ENCODE results near the gene MBP. TPM values are rescaled to one million over a fixed set of nuclear protein-coding genes. Genes with fewer than 3 reads are reported as not detected.
"Not testable (repeated sequence)": the region's sequence is repeated elsewhere in the genome, so short reads cannot be mapped to it uniquely, and the experiment has no call there.

The MBP gene
- total RNA-seq, 1 donor from 2014 or later = 54.3 TPM

DNA sequence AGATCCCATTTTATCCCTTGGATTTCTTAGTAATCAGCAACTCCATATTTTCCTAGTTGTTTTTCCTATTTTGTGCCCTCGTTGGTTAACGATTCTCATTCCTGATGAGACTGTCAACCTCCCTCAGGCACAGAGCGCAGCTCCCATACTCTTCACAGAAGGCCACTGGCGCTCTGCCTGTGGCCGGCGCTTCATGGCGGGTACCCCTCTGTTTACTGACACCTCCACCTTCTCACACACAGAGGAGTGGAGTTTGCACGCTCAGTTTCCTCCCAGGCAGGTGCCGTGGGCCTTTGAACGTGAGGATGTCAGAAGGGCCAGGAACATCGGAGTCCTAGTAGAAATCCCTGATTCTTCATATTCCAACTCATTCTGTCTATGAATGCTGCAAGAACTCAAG is 139.0 kb downstream of the MBP start:
- intact Hi-C loops (cut with micrococcal nuclease) = no loop called here
- Mint-ChIP-seq H3K27ac (no peak overlapping the region), H3K9me3 (no peaks in the 10 kb centered on the region), H3K27me3 (ENCODE audit: low read depth) (peaks cover 6% of the 10 kb centered on the region), H3K4me3 (ENCODE audit: low read depth) (no peak overlapping the region), H3K36me3 (ENCODE audit: low read depth) (no peaks in the 10 kb centered on the region), H3K4me1 (ENCODE audit: low read depth) (peaks cover 7% of the 10 kb centered on the region)
- no peak for DNase-seq (ENCODE audit: low spot score)

DNA sequence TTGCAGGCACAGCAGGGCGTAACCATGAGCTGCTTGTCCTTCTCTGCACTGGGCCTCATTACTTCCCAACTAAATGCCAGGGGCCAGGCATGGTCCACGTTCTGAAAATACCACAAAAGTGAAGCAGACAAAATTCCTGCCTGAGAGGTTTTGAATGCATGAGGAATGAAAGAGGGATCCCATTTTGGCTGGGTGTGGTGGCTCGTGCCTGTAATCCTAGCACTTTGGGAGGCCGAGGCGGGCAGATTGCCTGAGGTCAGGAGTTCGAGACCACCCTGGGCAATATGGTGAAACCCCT is 139.5 kb downstream of the MBP start:
- no peaks in the 10 kb centered on the region for H3K9me3 Mint-ChIP-seq
- peaks cover 7% of the 10 kb centered on the region for H3K4me1 Mint-ChIP-seq (ENCODE audit: low read depth)
- H3K27me3 Mint-ChIP-seq (ENCODE audit: low read depth) = peaks cover 6% of the 10 kb centered on the region
- H3K36me3 Mint-ChIP-seq (ENCODE audit: low read depth) = no peaks in the 10 kb centered on the region
- intact Hi-C loops (cut with micrococcal nuclease) = no loop called here
- no peak overlapping the region for H3K27ac Mint-ChIP-seq
- no peak overlapping the region for H3K4me3 Mint-ChIP-seq (ENCODE audit: low read depth)
- DNase-seq (ENCODE audit: low spot score) = no peak

- Mint-ChIP-seq H3K27ac (no peak overlapping the region), H3K4me3 (ENCODE audit: low read depth) (no peak overlapping the region), H3K9me3 (no peaks in the 10 kb centered on the region), H3K27me3 (ENCODE audit: low read depth) (peaks cover 6% of the 10 kb centered on the region), H3K4me1 (ENCODE audit: low read depth) (peaks cover 7% of the 10 kb centered on the region), H3K36me3 (ENCODE audit: low read depth) (no peaks in the 10 kb centered on the region)
- no peak for DNase-seq (ENCODE audit: low spot score)
- intact Hi-C loops (cut with micrococcal nuclease) = no loop called here
Observed at GRCh38 chr18:76992226-76993084, 140.1 kb downstream of the MBP start.

GRCh38 chr18:76991021-76991688 is 141.4 kb downstream of the MBP start:
- H3K4me3 Mint-ChIP-seq (ENCODE audit: low read depth) = no peak overlapping the region
- intact Hi-C loops (cut with micrococcal nuclease) = no loop called here
- no peak for DNase-seq (ENCODE audit: low spot score)
- H3K4me1 Mint-ChIP-seq (ENCODE audit: low read depth) = peaks cover 7% of the 10 kb centered on the region
- H3K27me3 Mint-ChIP-seq (ENCODE audit: low read depth) = peaks cover 6% of the 10 kb centered on the region
- H3K9me3 Mint-ChIP-seq = no peaks in the 10 kb centered on the region
- H3K36me3 Mint-ChIP-seq (ENCODE audit: low read depth) = no peaks in the 10 kb centered on the region
- H3K27ac Mint-ChIP-seq = no peak overlapping the region

GRCh38 chr18:76990343-76991020 is 142.1 kb downstream of the MBP start:
- DNase-seq (ENCODE audit: low spot score); H3K4me3 Mint-ChIP-seq (ENCODE audit: low read depth); H3K27me3 Mint-ChIP-seq (ENCODE audit: low read depth); intact Hi-C loops (cut with micrococcal nuclease); H3K27ac Mint-ChIP-seq; H3K9me3 Mint-ChIP-seq; H3K4me1 Mint-ChIP-seq (ENCODE audit: low read depth); H3K36me3 Mint-ChIP-seq (ENCODE audit: low read depth): not testable (repeated sequence)

- no peaks in the 10 kb centered on the region for H3K9me3 Mint-ChIP-seq
- H3K27me3 Mint-ChIP-seq (ENCODE audit: low read depth) = no peaks in the 10 kb centered on the region
- H3K4me1 Mint-ChIP-seq (ENCODE audit: low read depth) = no peaks in the 10 kb centered on the region
- H3K27ac Mint-ChIP-seq = no peak overlapping the region
- H3K36me3 Mint-ChIP-seq (ENCODE audit: low read depth) = no peaks in the 10 kb centered on the region
- intact Hi-C loops (cut with micrococcal nuclease) = no loop called here
- H3K4me3 Mint-ChIP-seq (ENCODE audit: low read depth) = no peak overlapping the region
- no peak for DNase-seq (ENCODE audit: low spot score)
Observed at GRCh38 chr18:76989647-76990190, 142.9 kb downstream of the MBP start.

DNA sequence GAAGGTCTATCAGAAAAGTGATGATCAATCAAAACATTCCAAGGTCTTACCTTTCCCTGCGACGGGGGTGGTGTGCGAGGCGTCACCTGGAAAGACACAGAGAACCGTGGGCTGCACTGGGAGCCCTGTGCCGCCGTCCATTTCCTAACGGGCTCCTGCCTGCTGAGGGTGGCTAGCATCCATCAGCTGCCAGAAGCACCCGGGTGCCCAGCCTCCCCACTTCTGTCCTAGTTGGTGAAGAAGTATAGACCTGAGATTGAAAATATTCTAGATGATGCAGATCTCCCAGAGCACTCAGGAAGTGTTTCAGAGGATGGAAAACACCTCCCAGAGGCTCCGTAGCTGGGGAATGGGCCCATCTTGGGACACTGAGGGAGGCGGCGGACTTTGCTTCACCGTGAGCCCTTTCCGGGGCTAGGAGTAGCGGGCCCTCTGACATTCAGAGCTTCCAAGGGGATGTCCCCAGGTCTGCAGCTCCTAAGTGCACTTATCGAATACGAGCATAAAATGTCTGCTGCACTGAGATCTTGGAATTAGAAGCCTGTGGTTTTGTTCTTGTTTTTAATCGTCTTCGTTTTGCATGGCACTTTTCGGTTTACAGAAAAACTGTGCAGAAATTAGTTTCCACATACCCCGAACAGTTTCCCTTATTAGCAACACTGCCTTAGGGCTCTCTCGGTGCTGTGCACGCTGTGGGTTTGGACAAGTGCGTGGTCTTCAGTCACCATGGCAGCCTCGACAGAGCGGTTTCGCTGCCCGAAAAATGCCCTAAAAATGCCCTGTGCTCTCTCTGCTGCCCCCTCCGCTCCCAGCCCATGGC is 143.5 kb downstream of the MBP start:
- no peaks in the 10 kb centered on the region for H3K36me3 Mint-ChIP-seq (ENCODE audit: low read depth)
- H3K27me3 Mint-ChIP-seq (ENCODE audit: low read depth) = no peaks in the 10 kb centered on the region
- no peaks in the 10 kb centered on the region for H3K4me1 Mint-ChIP-seq (ENCODE audit: low read depth)
- no peaks in the 10 kb centered on the region for H3K9me3 Mint-ChIP-seq
- H3K4me3 Mint-ChIP-seq (ENCODE audit: low read depth) = no peak overlapping the region
- H3K27ac Mint-ChIP-seq = no peak overlapping the region
- no peak for DNase-seq (ENCODE audit: low spot score)
- intact Hi-C loops (cut with micrococcal nuclease) = no loop called here

GRCh38 chr18:76988031-76988826 is 144.4 kb downstream of the MBP start:
- intact Hi-C loops (cut with micrococcal nuclease) = no loop called here
- DNase-seq (ENCODE audit: low spot score) = no peak
- Mint-ChIP-seq H3K9me3 (no peaks in the 10 kb centered on the region), H3K27me3 (ENCODE audit: low read depth) (no peaks in the 10 kb centered on the region), H3K4me1 (ENCODE audit: low read depth) (peaks cover under 1% of the 10 kb centered on the region), H3K27ac (no peak overlapping the region), H3K4me3 (ENCODE audit: low read depth) (no peak overlapping the region), H3K36me3 (ENCODE audit: low read depth) (no peaks in the 10 kb centered on the region)

GRCh38 chr18:76986406-76986805 is 146.2 kb downstream of the MBP start:
- no peak for DNase-seq (ENCODE audit: low spot score)
- no peaks in the 10 kb centered on the region for H3K27me3 Mint-ChIP-seq (ENCODE audit: low read depth)
- intact Hi-C loops (cut with micrococcal nuclease) = no loop called here
- no peak overlapping the region for H3K27ac Mint-ChIP-seq
- H3K4me3 Mint-ChIP-seq (ENCODE audit: low read depth) = no peak overlapping the region
- H3K4me1 Mint-ChIP-seq (ENCODE audit: low read depth) = peaks cover 4% of the 10 kb centered on the region
- H3K9me3 Mint-ChIP-seq = no peaks in the 10 kb centered on the region
- no peaks in the 10 kb centered on the region for H3K36me3 Mint-ChIP-seq (ENCODE audit: low read depth)

DNA sequence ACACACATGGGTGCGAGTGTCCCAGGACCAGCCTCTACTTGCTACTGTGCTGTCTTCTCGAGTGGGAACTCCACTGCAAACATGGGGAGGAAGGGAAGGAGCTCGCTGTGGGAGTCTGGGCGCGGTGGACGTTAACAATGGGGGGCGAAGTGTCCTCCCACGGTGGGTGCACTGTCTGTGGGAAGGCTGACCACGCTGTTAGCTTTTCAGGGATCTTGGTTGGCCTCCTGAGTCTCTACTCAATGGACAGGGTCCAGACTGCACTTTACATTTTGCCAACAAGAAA is 146.7 kb downstream of the MBP start:
- intact Hi-C loops (cut with micrococcal nuclease) = no loop called here
- peaks cover 4% of the 10 kb centered on the region for H3K4me1 Mint-ChIP-seq (ENCODE audit: low read depth)
- DNase-seq (ENCODE audit: low spot score) = no peak
- no peaks in the 10 kb centered on the region for H3K9me3 Mint-ChIP-seq
- H3K36me3 Mint-ChIP-seq (ENCODE audit: low read depth) = no peaks in the 10 kb centered on the region
- H3K4me3 Mint-ChIP-seq (ENCODE audit: low read depth) = no peak overlapping the region
- no peak overlapping the region for H3K27ac Mint-ChIP-seq
- H3K27me3 Mint-ChIP-seq (ENCODE audit: low read depth) = no peaks in the 10 kb centered on the region

GRCh38 chr18:76985156-76985950 is 147.2 kb downstream of the MBP start:
- Mint-ChIP-seq H3K9me3 (no peaks in the 10 kb centered on the region), H3K27ac (no peak overlapping the region), H3K4me1 (ENCODE audit: low read depth) (peaks cover 4% of the 10 kb centered on the region), H3K27me3 (ENCODE audit: low read depth) (no peaks in the 10 kb centered on the region), H3K36me3 (ENCODE audit: low read depth) (no peaks in the 10 kb centered on the region), H3K4me3 (ENCODE audit: low read depth) (no peak overlapping the region)
- intact Hi-C loops (cut with micrococcal nuclease) = no loop called here
- DNase-seq (ENCODE audit: low spot score) = peak; percentile 4
